Measurements from ENCODE around the gene LRRC26.
A peak's percentile ranks its signal among the peaks of the same experiment; 100 is the strongest.

Gene LRRC26

GRCh38 chr9:137149942-137150616, 19.8 kb downstream of the LRRC26 start:
- DNase-seq, result no peak

- no peak for DNase-seq
These were observed 20.5 kb downstream of the LRRC26 start for GRCh38 chr9:137149363-137149762.

- no peak for DNase-seq
These were observed 21.2 kb downstream of the LRRC26 start for GRCh38 chr9:137148661-137149060.

GRCh38 chr9:137148242-137148641, 21.6 kb downstream of the LRRC26 start:
- DNase-seq, result no peak

- no peak for DNase-seq
These were observed 22.1 kb downstream of the LRRC26 start for GRCh38 chr9:137147793-137148160.

- no peak for DNase-seq
These were observed 22.6 kb downstream of the LRRC26 start for GRCh38 chr9:137147091-137147792.

GRCh38 chr9:137146527-137146918, 23.3 kb downstream of the LRRC26 start:
- DNase-seq, result no peak

- no peak for DNase-seq
These were observed 23.9 kb downstream of the LRRC26 start for GRCh38 chr9:137145731-137146526.

GRCh38 chr9:137143459-137143858, 26.4 kb downstream of the LRRC26 start:
- DNase-seq, result no peak

GRCh38 chr9:137141976-137142936, 27.6 kb downstream of the LRRC26 start:
- no peak for DNase-seq

GRCh38 chr9:137141050-137141810, 28.6 kb downstream of the LRRC26 start:
- DNase-seq, result no peak

GRCh38 chr9:137140151-137141012, 29.5 kb downstream of the LRRC26 start:
- DNase-seq, result no peak

- DNase-seq, result no peak
These were observed 30.2 kb downstream of the LRRC26 start for GRCh38 chr9:137139468-137140150.

- DNase-seq, result peak; percentile 17
These were observed 31.0 kb downstream of the LRRC26 start, which contains the start of gene GRIN1 for GRCh38 chr9:137138722-137139467. TSS of gene GRIN1 (plus strand) at chr9:137139154. CDS start at chr9:137139487, 333 bp downstream.

GRCh38 chr9:137138058-137138721, 31.7 kb downstream of the LRRC26 start:
- DNase-seq, result no peak

GRCh38 chr9:137136881-137137607, 32.8 kb downstream of the LRRC26 start:
- DNase-seq, result no peak

GRCh38 chr9:137136261-137136880, 33.5 kb downstream of the LRRC26 start:
- no peak for DNase-seq

Data from effector CD8-positive, alpha-beta T cell (primary cell).